ENCODE results near the gene ESRRA. TPM values are rescaled to one million over a fixed set of nuclear protein-coding genes. Genes with fewer than 3 reads are reported as not detected.
A peak's percentile ranks its signal among the peaks of the same experiment; 100 is the strongest.

Gene ESRRA
- total and polyA plus RNA-seq, 9 of the 15 experiments (the other 6 are each of a cell fraction or from before 2014, with no cell fraction given): 0.27 to 89.7 (median 23.7) TPM

DNA sequence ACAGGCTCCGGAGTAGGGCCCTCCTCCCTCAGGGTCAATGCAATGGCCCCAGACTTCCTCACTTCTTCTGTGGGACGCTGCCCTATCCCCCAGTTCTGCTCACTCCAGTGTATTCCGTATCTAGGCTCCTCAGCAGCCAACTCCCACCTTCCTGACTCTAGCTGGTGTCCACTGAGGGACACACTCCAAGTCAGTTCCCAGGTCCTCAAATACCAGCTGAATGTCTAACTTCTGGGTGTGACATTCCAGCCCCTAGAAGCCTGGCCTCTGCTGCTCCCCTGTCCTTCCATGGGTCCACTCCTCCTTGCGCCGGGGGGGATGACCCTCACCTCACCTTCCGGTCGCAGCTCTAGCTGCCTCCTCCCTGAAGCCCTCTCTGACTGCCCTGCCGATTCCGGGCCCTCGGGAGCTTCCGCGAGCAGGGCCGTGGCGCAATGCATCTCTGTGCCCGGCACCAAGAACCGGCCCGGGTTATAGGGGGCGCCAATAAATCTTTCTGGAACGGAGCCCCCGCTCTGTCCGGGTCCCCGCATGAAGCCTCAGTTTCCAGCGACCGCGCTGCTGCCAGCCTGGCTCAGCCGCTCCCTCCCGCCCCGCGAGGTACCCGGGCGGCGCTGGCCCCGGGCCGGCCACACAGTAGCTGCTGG lies 36.3 kb upstream of the ESRRA start (continued):
- TF ChIP-seq, protein P1, sequence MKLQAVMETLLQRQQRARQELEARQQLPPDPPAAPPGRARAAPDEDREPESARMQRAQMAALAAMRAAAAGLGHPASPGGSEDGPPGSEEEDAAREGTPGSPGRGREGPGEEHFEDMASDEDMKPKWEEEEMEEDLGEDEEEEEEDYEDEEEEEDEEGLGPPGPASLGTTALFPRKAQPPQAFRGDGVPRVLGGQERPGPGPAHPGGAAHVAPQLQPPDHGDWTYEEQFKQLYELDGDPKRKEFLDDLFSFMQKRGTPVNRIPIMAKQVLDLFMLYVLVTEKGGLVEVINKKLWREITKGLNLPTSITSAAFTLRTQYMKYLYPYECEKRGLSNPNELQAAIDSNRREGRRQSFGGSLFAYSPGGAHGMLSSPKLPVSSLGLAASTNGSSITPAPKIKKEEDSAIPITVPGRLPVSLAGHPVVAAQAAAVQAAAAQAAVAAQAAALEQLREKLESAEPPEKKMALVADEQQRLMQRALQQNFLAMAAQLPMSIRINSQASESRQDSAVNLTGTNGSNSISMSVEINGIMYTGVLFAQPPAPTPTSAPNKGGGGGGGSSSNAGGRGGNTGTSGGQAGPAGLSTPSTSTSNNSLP (IDR thresholded peaks at IDR 0.05; ENCODE audit: borderline replicate concordance, low read depth, low read length): no peak
- TF ChIP-seq ZNF253 (CRISPR knock-in tag; conservative IDR thresholded peaks at IDR 0.05): no peak
- no peak for TF ChIP-seq TARDBP (IDR thresholded peaks at IDR 0.05)
- TF ChIP-seq OTX1 (CRISPR knock-in tag; IDR thresholded peaks at IDR 0.05): 0 out of 2 replicates have a peak, but pooled peaks have one; percentile 7
- peak; percentile 33; the same call in 1 of the 2 replicates for TF ChIP-seq ZC3H4 (CRISPR knock-in tag; IDR thresholded peaks at IDR 0.05; ENCODE audit: borderline replicate concordance)
- no peak; the same call in 1 of the 2 replicates for TF ChIP-seq ZNF584 (CRISPR knock-in tag; IDR thresholded peaks at IDR 0.05; ENCODE audit: low read depth)
- no peak for TF ChIP-seq KLF10 (CRISPR knock-in tag; IDR thresholded peaks at IDR 0.05)
- TF ChIP-seq ZNF354B (CRISPR knock-in tag; IDR thresholded peaks at IDR 0.05): no peak
- no peak for TF ChIP-seq YBX1 (IDR thresholded peaks at IDR 0.05)
- TF ChIP-seq ZBTB17 (CRISPR knock-in tag; IDR thresholded peaks at IDR 0.05): no peak; the same call in 1 of the 2 replicates
- TF ChIP-seq, protein P2, sequence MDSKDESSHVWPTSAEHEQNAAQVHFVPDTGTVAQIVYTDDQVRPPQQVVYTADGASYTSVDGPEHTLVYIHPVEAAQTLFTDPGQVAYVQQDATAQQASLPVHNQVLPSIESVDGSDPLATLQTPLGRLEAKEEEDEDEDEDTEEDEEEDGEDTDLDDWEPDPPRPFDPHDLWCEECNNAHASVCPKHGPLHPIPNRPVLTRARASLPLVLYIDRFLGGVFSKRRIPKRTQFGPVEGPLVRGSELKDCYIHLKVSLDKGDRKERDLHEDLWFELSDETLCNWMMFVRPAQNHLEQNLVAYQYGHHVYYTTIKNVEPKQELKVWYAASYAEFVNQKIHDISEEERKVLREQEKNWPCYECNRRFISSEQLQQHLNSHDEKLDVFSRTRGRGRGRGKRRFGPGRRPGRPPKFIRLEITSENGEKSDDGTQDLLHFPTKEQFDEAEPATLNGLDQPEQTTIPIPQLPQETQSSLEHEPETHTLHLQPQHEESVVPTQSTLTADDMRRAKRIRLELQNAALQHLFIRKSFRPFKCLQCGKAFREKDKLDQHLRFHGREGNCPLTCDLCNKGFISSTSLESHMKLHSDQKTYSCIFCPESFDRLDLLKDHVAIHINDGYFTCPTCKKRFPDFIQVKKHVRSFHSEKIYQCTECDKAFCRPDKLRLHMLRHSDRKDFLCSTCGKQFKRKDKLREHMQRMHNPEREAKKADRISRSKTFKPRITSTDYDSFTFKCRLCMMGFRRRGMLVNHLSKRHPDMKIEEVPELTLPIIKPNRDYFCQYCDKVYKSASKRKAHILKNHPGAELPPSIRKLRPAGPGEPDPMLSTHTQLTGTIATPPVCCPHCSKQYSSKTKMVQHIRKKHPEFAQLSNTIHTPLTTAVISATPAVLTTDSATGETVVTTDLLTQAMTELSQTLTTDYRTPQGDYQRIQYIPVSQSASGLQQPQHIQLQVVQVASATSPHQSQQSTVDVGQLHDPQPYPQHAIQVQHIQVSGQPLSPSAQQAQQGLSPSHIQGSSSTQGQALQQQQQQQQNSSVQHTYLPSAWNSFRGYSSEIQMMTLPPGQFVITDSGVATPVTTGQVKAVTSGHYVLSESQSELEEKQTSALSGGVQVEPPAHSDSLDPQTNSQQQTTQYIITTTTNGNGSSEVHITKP (IDR thresholded peaks at IDR 0.05; ENCODE audit: partially characterized antibody): peak; percentile 55
- TF ChIP-seq, protein P3, sequence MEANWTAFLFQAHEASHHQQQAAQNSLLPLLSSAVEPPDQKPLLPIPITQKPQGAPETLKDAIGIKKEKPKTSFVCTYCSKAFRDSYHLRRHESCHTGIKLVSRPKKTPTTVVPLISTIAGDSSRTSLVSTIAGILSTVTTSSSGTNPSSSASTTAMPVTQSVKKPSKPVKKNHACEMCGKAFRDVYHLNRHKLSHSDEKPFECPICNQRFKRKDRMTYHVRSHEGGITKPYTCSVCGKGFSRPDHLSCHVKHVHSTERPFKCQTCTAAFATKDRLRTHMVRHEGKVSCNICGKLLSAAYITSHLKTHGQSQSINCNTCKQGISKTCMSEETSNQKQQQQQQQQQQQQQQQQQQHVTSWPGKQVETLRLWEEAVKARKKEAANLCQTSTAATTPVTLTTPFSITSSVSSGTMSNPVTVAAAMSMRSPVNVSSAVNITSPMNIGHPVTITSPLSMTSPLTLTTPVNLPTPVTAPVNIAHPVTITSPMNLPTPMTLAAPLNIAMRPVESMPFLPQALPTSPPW (CRISPR knock-in tag; IDR thresholded peaks at IDR 0.05): peak; percentile 15; the same call in 1 of the 2 replicates
